ENCODE data around the gene BAZ2A.
"Not testable (repeated sequence)": the region's sequence is repeated elsewhere in the genome, so short reads cannot be mapped to it uniquely, and the experiment has no call there.

The BAZ2A gene

GRCh38 chr12:56630180-56630632, at the start of gene BAZ2A:
Gene BAZ2A, minus strand, starts transcription at chr12:56630326. Its CDS starts 12,796 bp downstream, at chr12:56617530.
- DNase-seq, result peak; percentile 80 to 81

- no peak for DNase-seq
These were observed 48.7 kb upstream of the BAZ2A start for GRCh38 chr12:56678852-56679251.

GRCh38 chr12:56677680-56678079, 47.6 kb upstream of the BAZ2A start:
- DNase-seq, result no peak

- DNase-seq, result no peak
These were observed 46.9 kb upstream of the BAZ2A start for GRCh38 chr12:56676851-56677580.

- DNase-seq, result no peak
These were observed 41.5 kb upstream of the BAZ2A start for GRCh38 chr12:56671608-56672007.

- DNase-seq, result no peak
These were observed 40.7 kb upstream of the BAZ2A start for GRCh38 chr12:56670836-56671235.

- DNase-seq, result no peak
These were observed 38.0 kb upstream of the BAZ2A start for GRCh38 chr12:56668197-56668457.

GRCh38 chr12:56661979-56662638, 32.0 kb upstream of the BAZ2A start:
- DNase-seq, result no peak

GRCh38 chr12:56661560-56661959, 31.4 kb upstream of the BAZ2A start:
- no peak for DNase-seq

- DNase-seq, result no peak
These were observed 28.8 kb upstream of the BAZ2A start for GRCh38 chr12:56658921-56659320.

- DNase-seq, result no peak
These were observed 27.6 kb upstream of the BAZ2A start for GRCh38 chr12:56657416-56658379.

- not testable (repeated sequence) for DNase-seq
These were observed 23.7 kb upstream of the BAZ2A start for GRCh38 chr12:56653781-56654180.

GRCh38 chr12:56648023-56648422, 17.9 kb upstream of the BAZ2A start:
- DNase-seq, result not testable (repeated sequence)

GRCh38 chr12:56645717-56646446, 15.8 kb upstream of the BAZ2A start, which contains the start of gene ATP5F1B:
Gene ATP5F1B, minus strand, starts transcription at chr12:56645984. Its CDS starts 21 bp downstream, at chr12:56645963.
- DNase-seq, result peak; percentile 86 to 87

- DNase-seq, result no peak
These were observed 15.1 kb upstream of the BAZ2A start for GRCh38 chr12:56645201-56645716.

- DNase-seq, result no peak
These were observed 14.5 kb upstream of the BAZ2A start for GRCh38 chr12:56644654-56645053.

GRCh38 chr12:56641219-56641618, 11.1 kb upstream of the BAZ2A start:
- DNase-seq, result no peak

- no peak for DNase-seq
These were observed 7.5 kb upstream of the BAZ2A start for GRCh38 chr12:56637621-56638020.

GRCh38 chr12:56636675-56637540, 6.8 kb upstream of the BAZ2A start:
- DNase-seq, result peak; percentile 82

- peak; percentile 84 to 86 for DNase-seq
These were observed 5.9 kb upstream of the BAZ2A start for GRCh38 chr12:56635806-56636674.

All from activated CD4-positive, alpha-beta T cell treated with anti-CD3 and anti-CD28 coated beads, Interleukin-2, amount 50 U/mL, for 4 hours (primary cell).